Measurements from ENCODE around the gene SHROOM1. TPM values are rescaled to one million over a fixed set of nuclear protein-coding genes. Genes with fewer than 3 reads are reported as not detected.
A peak's percentile ranks its signal among the peaks of the same experiment; 100 is the strongest.

Gene SHROOM1
- total RNA-seq, 4 donors from 2014 or later = 5.8 to 10.3 (median 6.5) TPM

DNA sequence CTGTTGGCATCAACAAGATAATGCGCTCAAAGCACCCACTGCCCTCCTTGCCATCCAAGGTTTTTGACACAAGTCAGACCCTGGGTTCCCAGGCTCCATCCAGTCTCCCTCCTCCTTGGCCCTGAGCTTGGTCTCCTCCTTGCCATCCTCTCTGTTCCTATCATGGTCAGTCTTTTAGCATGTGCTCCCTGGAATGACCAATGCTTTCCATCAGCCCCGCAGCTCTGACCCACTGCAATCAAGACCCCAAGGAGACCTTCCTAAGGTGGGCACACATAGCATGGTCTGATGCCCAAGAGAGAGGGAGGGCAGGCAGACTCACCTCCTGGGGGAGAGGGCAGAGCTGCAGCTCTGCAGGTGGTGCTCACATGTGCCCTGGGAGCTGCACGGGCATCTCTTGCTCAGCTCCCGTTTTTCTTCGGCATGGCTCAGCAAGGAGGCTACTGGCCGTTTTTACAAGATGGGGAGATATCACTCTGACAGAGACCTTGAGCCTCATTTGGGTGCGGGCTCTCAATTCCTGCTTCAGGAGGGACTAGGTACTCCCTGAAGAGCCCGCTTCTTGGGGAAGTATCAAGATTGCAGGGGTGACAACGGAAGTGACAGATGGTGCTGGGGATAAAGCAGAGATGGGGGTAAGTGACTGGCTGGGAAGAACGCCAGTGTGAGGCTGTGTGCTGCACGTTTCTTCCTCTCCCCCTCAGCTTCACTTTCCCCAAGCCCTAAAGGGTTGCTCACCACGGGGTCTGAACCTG is 56.7 kb downstream of the SHROOM1 start:
- WGBS, 2 donors (ENCODE audit: low coverage in 1 of 2) = 90 to 100% methylated on average over 1 to 5 of the region's 12 CpGs
- no peak for ATAC-seq
- Histone ChIP-seq H3K4me3 (no peak overlapping the region), H3K36me3 (no peaks in the 10 kb centered on the region), H3K27ac (peak overlapping the region in 3 of 4 donors; percentile 86 to 88 (median 87)), H3K9me3 (no peaks in the 10 kb centered on the region), H3K27me3 (no peaks in the 10 kb centered on the region), H3K4me1 (peaks cover 0 to 88% (median 38%) of the 10 kb centered on the region in 3 donors)
- TF ChIP-seq, protein P1, sequence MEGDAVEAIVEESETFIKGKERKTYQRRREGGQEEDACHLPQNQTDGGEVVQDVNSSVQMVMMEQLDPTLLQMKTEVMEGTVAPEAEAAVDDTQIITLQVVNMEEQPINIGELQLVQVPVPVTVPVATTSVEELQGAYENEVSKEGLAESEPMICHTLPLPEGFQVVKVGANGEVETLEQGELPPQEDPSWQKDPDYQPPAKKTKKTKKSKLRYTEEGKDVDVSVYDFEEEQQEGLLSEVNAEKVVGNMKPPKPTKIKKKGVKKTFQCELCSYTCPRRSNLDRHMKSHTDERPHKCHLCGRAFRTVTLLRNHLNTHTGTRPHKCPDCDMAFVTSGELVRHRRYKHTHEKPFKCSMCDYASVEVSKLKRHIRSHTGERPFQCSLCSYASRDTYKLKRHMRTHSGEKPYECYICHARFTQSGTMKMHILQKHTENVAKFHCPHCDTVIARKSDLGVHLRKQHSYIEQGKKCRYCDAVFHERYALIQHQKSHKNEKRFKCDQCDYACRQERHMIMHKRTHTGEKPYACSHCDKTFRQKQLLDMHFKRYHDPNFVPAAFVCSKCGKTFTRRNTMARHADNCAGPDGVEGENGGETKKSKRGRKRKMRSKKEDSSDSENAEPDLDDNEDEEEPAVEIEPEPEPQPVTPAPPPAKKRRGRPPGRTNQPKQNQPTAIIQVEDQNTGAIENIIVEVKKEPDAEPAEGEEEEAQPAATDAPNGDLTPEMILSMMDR (IDR thresholded peaks at IDR 0.05) = no peak
- no peak for TF ChIP-seq EP300 (IDR thresholded peaks at IDR 0.05)
- TF ChIP-seq POLR2AphosphoS5 (IDR thresholded peaks at IDR 0.05) = no peak
- no peak for TF ChIP-seq POLR2A (IDR thresholded peaks at IDR 0.05)

DNA sequence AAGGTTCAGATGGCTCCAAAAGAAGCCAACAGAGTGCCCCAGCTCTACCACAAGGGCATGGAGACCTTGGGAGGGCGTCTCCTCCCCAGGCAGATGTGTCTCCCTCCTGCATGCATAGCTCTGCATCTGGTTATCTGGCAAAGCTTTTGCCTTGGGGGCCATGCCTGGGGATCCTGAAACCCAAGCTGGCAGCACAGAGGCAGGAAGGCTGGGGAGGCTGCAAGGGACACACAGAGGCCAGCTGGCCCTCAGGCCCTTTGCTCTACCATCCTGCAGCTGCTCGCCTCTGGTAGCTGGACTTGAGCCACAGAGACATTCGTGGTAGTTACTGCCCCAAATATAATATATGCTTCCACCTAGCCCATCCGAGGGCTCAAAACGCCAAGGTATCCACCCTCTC is 57.3 kb downstream of the SHROOM1 start:
- TF ChIP-seq EP300 (IDR thresholded peaks at IDR 0.05) = no peak
- TF ChIP-seq, protein P1 (IDR thresholded peaks at IDR 0.05) = no peak
- no peak for TF ChIP-seq POLR2A (IDR thresholded peaks at IDR 0.05)
- no peak for TF ChIP-seq POLR2AphosphoS5 (IDR thresholded peaks at IDR 0.05)

DNA sequence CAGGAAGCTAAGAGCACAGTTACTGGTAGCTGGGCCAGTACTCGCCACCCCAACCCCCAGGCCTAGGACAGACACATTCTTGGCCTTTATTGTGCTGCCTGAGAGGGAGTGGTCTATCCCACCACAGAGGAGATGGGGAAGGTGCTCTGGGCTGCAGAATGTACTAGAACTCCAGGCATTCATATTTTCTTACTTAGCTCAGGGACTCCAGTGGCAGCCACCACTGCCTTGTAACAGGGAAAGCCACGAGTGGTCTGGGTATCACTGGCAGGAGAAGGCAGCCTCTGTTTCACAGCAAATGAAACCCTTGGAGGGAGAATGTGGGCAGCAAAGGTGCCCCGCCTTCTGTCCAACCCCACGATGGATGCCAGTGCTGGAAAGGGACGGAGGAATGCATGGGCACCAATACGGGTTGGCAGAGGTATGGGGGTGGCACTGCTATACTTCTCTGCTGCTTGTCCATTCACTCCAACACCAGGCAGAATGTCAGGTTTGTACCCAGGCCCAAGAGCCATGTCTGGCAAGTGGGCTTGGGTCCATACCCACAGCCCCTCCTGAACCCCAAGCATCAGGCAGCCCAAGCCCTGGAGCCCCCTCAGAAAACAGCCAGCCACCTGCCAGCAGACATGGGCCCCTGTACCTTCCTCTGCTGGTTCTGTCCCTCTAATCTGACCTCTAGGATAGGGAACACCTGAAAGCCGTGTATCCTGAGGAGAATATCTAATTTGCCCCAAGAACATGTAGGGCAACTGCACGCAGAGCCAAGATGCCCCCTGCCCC is 58.0 kb downstream of the SHROOM1 start:
- TF ChIP-seq POLR2A (IDR thresholded peaks at IDR 0.05) (no peak), EP300 (IDR thresholded peaks at IDR 0.05) (no peak), POLR2AphosphoS5 (IDR thresholded peaks at IDR 0.05) (no peak)
- TF ChIP-seq, protein P1 (IDR thresholded peaks at IDR 0.05) = no peak
- no peak for ATAC-seq
- Histone ChIP-seq H3K27ac (peak overlapping the region in 3 of 4 donors; percentile 63 to 68 (median 64)), H3K27me3 (no peaks in the 10 kb centered on the region), H3K4me1 (peaks cover 0 to 88% (median 47%) of the 10 kb centered on the region in 3 donors), H3K36me3 (no peaks in the 10 kb centered on the region), H3K9me3 (no peaks in the 10 kb centered on the region), H3K4me3 (no peak overlapping the region)
- WGBS, 2 donors (ENCODE audit: low coverage in 1 of 2) = 59 to 60% methylated on average over 3 to 5 of the region's 8 CpGs

More for the DNA sequence above, 57.3 kb downstream of the SHROOM1 start:
- Histone ChIP-seq H3K36me3 (no peaks in the 10 kb centered on the region), H3K27me3 (no peaks in the 10 kb centered on the region), H3K27ac (peak overlapping the region in 2 of 4 donors; percentile 63 to 68), H3K4me1 (peaks cover 0 to 88% (median 42%) of the 10 kb centered on the region in 3 donors), H3K4me3 (no peak overlapping the region), H3K9me3 (no peaks in the 10 kb centered on the region)
- no peak for ATAC-seq
- 75 to 80% methylated on average over 2 of the region's 5 CpGs for WGBS, 2 donors (ENCODE audit: low coverage in 1 of 2)

Small RNA genes within 50 kb of the gene (small RNA-seq; reads per million reads assigned to genes)
- gene RNA5SP192 = 0 reads per million in 4 donors

Other genes starting within 250 kb of the SHROOM1 start
- not detected for gene IL13, start 172.5 kb downstream of the SHROOM1 start, total RNA-seq
- not detected for gene IL4, start 156.7 kb downstream of the SHROOM1 start, total RNA-seq
- gene KIF3A, start 93.1 kb downstream of the SHROOM1 start, total RNA-seq = 10 to 100 TPM in 1 of 4 donors, 1 to 10 TPM in 3; 5.9 to 12.5 (median 7.7) TPM
- gene CCNI2, start 83.2 kb downstream of the SHROOM1 start, total RNA-seq = not detected
- gene SEPTIN8, start 53.4 kb downstream of the SHROOM1 start, total RNA-seq = 10 to 100 TPM; 31.6 to 46.4 (median 34.9) TPM
- gene SOWAHA, start 17.3 kb downstream of the SHROOM1 start, total RNA-seq = under 1 TPM in 2 of 4 donors, not detected in 2; 0.27 to 0.87 TPM
- under 1 TPM in 3 of 4 donors, not detected in 1; 0.23 to 0.37 (median 0.31) TPM for gene GDF9, start 35.8 kb upstream of the SHROOM1 start, total RNA-seq
- gene UQCRQ, start 36.0 kb upstream of the SHROOM1 start, total RNA-seq = 100 to 1,000 TPM; 106 to 169 (median 128) TPM
- gene LEAP2, start 43.0 kb upstream of the SHROOM1 start, total RNA-seq = 1 to 10 TPM in 2 of 4 donors, under 1 TPM in 2; 0.12 to 1.9 (median 0.74) TPM
- gene AFF4, start 133.0 kb upstream of the SHROOM1 start, total RNA-seq = 10 to 100 TPM; 55.0 to 87.6 (median 75.3) TPM
- gene ZCCHC10, start 195.9 kb upstream of the SHROOM1 start, total RNA-seq = 10 to 100 TPM; 12.5 to 15.7 (median 13.5) TPM
- 10 to 100 TPM; 48.1 to 84.0 (median 72.3) TPM for gene HSPA4, start 221.4 kb upstream of the SHROOM1 start, total RNA-seq